KBM-7 (cell line): ENCODE results near the gene GPR45.
A peak's percentile ranks its signal among the peaks of the same experiment; 100 is the strongest.

Experiments
- DNase-seq: peaks from one replicate; pipeline ENCODE4 v3.0.0-alpha.2; 2015
- in situ Hi-C: fragments of 300-500 bp; cut with MboI; formaldehyde crosslinking; loops from 2 replicates; pipeline ENCODE4 v1.14.3; 2020; ENCODE audit warnings: low sequenced_read_pairs, low pct_unique_long_range_greater_than_20kb, mixed read lengths

The GPR45 gene

GRCh38 chr2:105241443-105241842, at the start of gene GPR45:
Gene GPR45 (plus strand): TSS chr2:105241743. CDS start chr2:105241859, 116 bp downstream.
- in situ Hi-C loops, result no loop called here
- no peak for DNase-seq

- DNase-seq, result no peak
- in situ Hi-C loops, result no loop called here
Observed at GRCh38 chr2:105194022-105194675, 47.4 kb upstream of the GPR45 start.

GRCh38 chr2:105196651-105197050, 44.9 kb upstream of the GPR45 start:
- no peak for DNase-seq
- in situ Hi-C loops, result no loop called here

GRCh38 chr2:105215586-105216192, 25.9 kb upstream of the GPR45 start:
- DNase-seq, result no peak
- in situ Hi-C loops, result no loop called here

GRCh38 chr2:105220604-105221003, 20.9 kb upstream of the GPR45 start:
- no peak for DNase-seq
- in situ Hi-C loops, result no loop called here

- DNase-seq, result no peak
- in situ Hi-C loops, result no loop called here
Observed at GRCh38 chr2:105224444-105224843, 17.1 kb upstream of the GPR45 start.

GRCh38 chr2:105231232-105231619, 10.3 kb upstream of the GPR45 start:
- no peak for DNase-seq
- in situ Hi-C loops, result loop anchor here (10.0 kb wide), 1 partner anchor 116 kb away; no protein-coding TSS in a partner anchor

GRCh38 chr2:105235388-105236059, 6.0 kb upstream of the GPR45 start:
- peak; percentile 73 for DNase-seq
- in situ Hi-C loops, result loop anchor here (10.0 kb wide), 1 partner anchor 121 kb away; no protein-coding TSS in a partner anchor

- in situ Hi-C loops, result loop anchor here (10.0 kb wide), 1 partner anchor 121 kb away; no protein-coding TSS in a partner anchor
- DNase-seq, result no peak
Observed at GRCh38 chr2:105236060-105236424, 5.5 kb upstream of the GPR45 start.

- in situ Hi-C loops, result loop anchor here (10.0 kb wide), 1 partner anchor 122 kb away; no protein-coding TSS in a partner anchor
- DNase-seq, result no peak
Observed at GRCh38 chr2:105237045-105237765, 4.3 kb upstream of the GPR45 start.

- DNase-seq, result no peak
- in situ Hi-C loops, result loop anchor here (10.0 kb wide), 1 partner anchor 124 kb away; no protein-coding TSS in a partner anchor
Observed at GRCh38 chr2:105238664-105239240, 2.8 kb upstream of the GPR45 start.

- in situ Hi-C loops, result loop anchor here (10.0 kb wide), 1 partner anchor 125 kb away; no protein-coding TSS in a partner anchor
Observed at GRCh38 chr2:105239924-105240323, 1.6 kb upstream of the GPR45 start.

GRCh38 chr2:105242286-105242993, 897 bp downstream of the GPR45 start:
- DNase-seq, result no peak
- in situ Hi-C loops, result no loop called here

More at GRCh38 chr2:105239924-105240323, 1.6 kb upstream of the GPR45 start:
- DNase-seq, result no peak

GRCh38 chr2:105243961-105244360, 2.4 kb downstream of the GPR45 start:
- in situ Hi-C loops, result no loop called here
- no peak for DNase-seq

GRCh38 chr2:105244451-105244850, 2.9 kb downstream of the GPR45 start:
- in situ Hi-C loops, result no loop called here
- DNase-seq, result no peak

- DNase-seq, result no peak
- in situ Hi-C loops, result no loop called here
Observed at GRCh38 chr2:105248316-105249070, 7.0 kb downstream of the GPR45 start.

GRCh38 chr2:105249181-105249580, 7.6 kb downstream of the GPR45 start:
- in situ Hi-C loops, result no loop called here
- DNase-seq, result no peak

- in situ Hi-C loops, result no loop called here
- no peak for DNase-seq
Observed at GRCh38 chr2:105249891-105250290, 8.3 kb downstream of the GPR45 start.
